GM19324 (cell line): Measurements from ENCODE around the gene ACTN2.
A peak's percentile ranks its signal among the peaks of the same experiment; 100 is the strongest.

Experiments used
- ATAC-seq: cut with Tn5 transposase; IDR thresholded peaks from one replicate; pipeline ENCODE4 v1.9.1; 2021; ENCODE audit warnings: mild to moderate bottlenecking, moderate library complexity; ENCODE audit not compliant: unreplicated experiment, low FRiP score

The ACTN2 gene

GRCh38 chr1:236765831-236766230 lies 79.5 kb downstream of the ACTN2 start:
- ATAC-seq = no peak

DNA sequence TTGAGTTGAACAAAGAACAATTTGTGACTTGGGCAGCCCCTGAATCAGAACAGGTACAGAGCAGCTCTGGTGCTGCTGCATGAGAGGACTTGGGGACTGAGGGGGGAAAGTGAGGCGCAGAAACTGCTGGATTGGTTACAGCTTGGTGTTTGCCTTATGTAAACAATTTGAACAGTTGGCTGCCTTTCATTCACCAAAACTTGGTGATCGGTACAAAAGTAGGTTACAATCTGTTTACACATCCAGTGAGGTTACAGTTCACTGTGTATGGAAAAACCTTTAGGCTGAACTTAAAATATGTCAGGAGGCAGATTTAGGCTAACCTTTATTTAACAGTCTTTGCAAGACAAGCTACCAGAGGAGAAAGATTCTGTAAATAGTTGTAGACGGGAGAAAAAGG lies 80.2 kb downstream of the ACTN2 start:
- ATAC-seq = no peak

DNA sequence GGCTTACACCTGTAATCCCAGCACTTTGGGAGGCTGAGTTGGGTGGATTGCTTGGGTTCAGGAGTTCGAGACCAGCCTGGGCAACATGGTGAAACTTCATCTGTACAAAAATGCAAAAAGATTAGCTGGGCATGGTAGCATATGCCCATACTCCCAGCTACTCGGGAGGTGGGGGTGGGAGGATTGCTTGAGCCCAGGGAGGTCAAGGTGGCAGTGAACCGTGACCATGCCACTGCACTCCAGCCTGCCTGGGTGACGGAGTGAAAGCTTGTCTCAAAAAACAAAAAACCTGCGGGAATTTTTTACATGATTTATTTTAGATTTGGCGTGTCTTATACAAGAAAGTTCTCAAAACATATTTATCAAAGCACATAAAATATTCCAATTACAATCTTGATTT lies 81.0 kb downstream of the ACTN2 start:
- no peak for ATAC-seq

- no peak for ATAC-seq
Measured at GRCh38 chr1:236768601-236769000, 82.3 kb downstream of the ACTN2 start.

DNA sequence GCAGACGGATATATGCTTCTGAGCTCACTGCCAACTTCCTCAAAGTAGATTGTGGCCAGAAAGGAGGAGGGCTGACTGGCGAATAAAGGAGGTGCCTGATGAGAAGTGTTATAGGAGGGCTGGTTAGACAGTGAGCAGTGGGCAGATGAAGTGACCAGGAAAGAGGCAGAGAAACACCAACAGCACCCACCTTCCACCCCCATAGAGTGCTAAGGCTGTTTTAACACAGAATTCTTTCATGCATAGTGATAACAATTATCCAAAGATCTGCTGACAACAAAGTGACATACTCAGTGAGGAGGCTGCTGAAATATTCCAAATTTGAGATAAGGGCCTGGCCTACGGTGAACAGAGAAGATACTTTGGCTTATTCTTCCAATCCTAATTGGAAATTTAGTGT lies 87.6 kb downstream of the ACTN2 start:
- no peak for ATAC-seq

- ATAC-seq = no peak
Measured at GRCh38 chr1:236774926-236775325, 88.6 kb downstream of the ACTN2 start.

DNA sequence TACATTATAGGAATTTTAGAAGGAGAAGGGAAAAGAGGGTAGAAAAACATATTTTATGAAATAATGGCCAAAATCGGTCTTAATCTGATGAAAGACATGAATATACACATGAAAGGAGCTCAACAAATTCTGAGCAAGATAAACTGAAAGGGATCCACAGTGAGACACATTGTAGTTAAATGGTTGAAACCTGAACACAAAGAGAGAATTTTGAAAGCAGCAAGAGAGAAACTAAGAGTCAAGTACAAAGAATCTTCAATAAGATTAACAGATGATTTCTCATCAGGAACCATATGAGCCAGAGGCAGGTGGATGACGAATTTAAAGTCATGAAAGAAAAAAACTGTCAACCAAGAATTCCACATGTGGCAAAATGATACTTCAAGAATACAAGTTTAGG lies 93.0 kb downstream of the ACTN2 start:
- ATAC-seq = no peak

DNA sequence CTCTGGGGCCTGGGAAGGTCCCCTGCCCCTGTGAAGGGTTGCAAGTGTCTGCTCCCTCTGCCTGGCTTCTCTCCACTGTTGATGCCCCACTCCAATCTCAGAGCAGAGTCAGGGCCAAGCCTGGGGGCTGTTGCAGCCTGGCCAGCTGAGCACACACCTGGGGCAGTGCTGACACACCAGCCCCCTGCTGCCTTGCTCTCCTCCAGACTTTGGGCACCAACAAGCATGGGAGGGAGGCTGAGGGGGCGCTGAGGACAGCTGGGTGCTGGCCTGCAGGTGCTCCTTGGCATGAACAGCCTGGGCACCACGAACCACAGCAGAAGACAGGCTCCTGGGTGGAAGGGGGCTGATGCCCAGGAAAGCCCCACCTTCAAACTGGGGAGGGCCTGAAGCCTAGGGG lies 99.2 kb downstream of the ACTN2 start:
- no peak for ATAC-seq

GRCh38 chr1:236786453-236786852 lies 100.2 kb downstream of the ACTN2 start:
- no peak for ATAC-seq

DNA sequence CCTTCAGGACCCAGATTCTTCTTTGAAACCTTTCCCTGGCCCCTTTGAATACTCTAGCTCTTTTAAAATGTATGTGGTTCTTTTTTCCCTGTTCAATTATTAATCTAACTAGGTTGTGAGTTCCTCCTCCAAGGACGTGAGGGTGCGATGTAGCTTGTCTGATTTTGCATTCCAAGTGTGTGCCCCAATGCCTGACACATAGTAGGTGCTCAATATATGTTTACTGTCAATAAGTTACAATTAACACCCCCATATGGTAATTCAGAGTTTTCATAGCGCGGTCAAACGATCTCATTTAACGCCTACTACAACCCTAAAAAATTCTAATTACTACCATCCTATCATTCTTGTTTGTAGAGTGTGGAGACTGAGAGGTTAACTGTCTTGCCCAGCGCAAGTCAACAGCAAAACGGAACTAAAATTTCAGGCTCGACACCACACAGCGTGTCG lies 108.3 kb downstream of the ACTN2 start:
- no peak for ATAC-seq

GRCh38 chr1:236795035-236795756 lies 108.9 kb downstream of the ACTN2 start, which contains the start of gene MTR:
TSS of gene MTR (plus strand) at chr1:236795292. CDS start at chr1:236795704, 412 bp downstream.
- ATAC-seq = peak; percentile 99

DNA sequence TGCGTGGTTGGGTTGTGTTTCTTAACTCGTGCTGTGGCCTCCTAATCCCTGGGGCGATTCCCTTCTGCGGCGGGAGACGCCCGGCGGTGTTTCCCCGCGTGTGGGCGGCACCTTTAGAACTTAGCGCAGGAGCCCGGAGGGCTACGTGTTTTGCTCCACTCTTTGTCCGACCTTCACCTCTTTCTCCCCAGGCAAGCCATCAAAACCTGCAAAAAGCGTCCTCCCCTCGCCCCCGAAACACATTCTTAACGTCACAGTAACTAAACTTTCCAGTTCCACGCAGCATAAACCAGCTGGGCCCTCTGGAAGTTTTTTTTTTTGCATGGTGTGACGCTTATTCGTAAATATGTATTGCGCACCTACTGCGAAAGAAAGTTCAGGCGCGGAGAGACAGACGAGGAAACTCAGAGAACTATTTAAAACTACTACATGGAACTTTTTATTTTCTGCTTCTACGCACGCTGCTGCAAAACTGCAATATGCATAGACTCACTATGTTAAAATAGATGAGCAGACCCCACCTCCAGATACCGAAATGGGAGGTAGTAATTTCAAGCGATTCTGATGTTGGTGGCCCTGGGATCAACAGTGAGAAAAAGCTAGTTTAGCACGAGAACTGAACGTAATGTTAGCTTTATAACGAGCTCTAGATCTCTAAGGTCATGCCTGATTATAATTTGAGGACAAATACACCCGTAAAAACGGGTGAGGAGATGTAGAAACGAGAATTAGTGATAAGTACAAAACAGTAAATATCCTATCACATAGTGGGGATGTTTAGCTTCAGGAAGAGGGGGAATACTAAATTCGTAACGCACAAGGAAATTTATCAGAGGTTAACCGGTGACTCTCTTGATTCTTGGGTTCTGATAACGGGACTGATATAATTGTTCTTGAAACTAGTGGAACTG lies 109.7 kb downstream of the ACTN2 start:
- peak; percentile 24 for ATAC-seq

DNA sequence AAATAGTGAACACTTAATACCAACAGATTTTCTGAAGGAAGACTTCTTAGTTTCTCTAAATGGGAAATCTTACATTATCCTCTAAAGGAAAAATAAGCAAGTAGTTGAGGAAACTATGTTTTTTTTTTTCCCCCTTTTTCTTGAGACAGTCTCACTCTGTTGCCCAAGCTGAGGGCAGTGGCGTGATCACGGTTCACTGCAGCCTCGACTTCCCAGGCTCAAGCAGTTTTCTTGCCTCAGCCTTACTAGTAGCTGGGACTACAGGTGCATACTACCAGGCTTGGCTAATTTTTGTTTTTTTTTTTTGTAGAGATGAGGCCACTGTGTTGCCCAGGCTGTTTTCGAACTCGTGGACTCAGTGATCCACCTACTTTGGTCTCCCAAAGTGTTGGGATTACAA lies 112.7 kb downstream of the ACTN2 start:
- no peak for ATAC-seq

- no peak for ATAC-seq
Measured at GRCh38 chr1:236800002-236800620, 113.8 kb downstream of the ACTN2 start.

- no peak for ATAC-seq
Measured at GRCh38 chr1:236800623-236801022, 114.3 kb downstream of the ACTN2 start.

DNA sequence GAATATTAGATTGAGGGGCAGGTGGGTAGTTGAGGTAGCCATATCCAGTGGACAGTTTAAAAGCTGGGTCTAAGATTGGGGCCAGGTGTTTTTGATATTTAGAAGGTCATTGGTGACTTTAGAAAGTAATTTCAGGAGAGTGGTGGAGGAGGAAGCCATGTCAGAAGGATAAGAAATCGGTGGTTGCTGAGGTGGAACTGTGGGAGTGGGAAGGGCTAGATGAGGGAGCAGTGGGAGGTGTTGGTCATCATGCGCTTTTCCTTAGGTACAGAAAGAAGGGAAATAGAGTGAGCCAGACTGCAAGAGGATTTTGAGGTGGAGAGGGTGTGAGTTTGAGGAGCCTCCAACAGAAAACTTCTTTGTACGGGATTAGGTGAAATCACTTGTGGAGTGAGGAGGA lies 116.0 kb downstream of the ACTN2 start:
- ATAC-seq = no peak

- ATAC-seq = no peak
Measured at GRCh38 chr1:236806634-236807033, 120.3 kb downstream of the ACTN2 start.

DNA sequence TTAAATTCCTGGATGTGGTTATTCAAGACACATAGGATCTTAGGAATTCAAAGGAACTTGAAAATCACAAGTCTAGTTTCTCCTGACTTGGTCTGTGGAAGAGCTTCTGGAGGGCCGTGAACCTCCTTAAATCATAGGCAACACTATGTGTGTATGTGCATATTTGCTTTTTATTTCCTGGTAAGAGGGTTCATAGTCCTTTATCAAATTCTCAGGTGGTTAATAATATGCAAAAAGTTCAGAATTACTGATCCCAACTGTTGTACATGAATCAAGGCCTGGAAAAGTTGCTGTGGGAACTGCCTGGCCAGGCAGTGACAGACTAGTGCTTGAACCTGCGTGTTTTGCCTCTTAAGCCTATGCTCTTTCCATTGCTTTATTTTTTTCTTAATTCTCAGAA lies 121.7 kb downstream of the ACTN2 start:
- ATAC-seq = no peak

DNA sequence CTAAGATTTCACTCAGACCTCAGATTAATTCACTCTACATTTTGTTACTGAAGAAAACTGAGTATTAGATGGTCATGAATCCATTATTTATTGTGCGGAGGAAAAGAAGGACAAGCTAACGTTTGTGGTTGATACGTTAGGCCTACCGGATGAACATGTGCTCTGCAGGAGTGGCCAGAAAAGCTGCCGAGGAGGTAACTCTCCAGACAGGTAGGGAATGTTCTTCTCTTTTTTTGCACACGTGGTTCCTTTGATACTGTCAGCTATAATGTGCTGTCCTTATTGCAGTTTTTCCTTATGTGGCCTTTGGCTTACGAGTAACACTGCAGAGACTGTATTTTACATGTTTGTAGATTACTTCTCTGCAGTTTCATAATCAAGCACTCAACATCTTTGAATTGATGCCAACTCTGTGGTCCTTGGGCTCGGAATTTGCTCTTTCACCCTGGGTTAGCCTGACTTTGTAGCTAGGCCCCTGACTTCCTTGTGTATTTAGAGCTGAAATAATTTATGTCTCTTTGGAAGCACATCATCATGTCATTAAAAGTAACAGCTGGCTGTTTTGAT lies 122.3 kb downstream of the ACTN2 start:
- no peak for ATAC-seq

DNA sequence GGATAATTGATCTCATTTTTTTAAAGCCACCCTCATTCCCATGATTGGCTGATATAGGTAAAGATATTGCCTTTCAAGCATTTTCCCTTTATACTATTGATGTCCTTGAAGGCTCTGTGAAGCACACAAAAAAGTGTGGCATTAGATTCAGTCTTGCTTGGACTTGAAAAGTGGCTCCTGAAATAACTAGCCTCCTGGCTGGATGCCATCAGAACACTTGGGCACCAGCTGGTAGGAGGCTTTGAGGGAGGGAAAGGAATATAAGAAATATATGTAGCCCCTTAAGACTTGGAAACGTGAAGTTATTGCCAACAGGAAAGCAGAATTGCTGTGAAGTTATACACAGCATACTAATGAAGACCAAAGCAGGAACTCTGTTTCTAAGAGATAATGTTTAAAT lies 122.8 kb downstream of the ACTN2 start:
- ATAC-seq = no peak

GRCh38 chr1:236810018-236810417 lies 123.7 kb downstream of the ACTN2 start:
- no peak for ATAC-seq
